ENCODE measurements around the gene TUSC7. TPM values are rescaled to one million over a fixed set of nuclear protein-coding genes. Genes with fewer than 3 reads are reported as not detected.

Gene TUSC7
- total RNA-seq, 1 experiment from 2014 or later, result not detected

GRCh38 chr3:116734243-116734642 lies 24.7 kb downstream of the TUSC7 start:
- Histone ChIP-seq H3K27ac (ENCODE audit: low read length) (no peak overlapping the region), H2AFZ (ENCODE audit: low read length) (no peak overlapping the region), H4K20me1 (ENCODE audit: low read length) (no peaks in the 10 kb centered on the region), H3K27me3 (ENCODE audit: low read length) (no peaks in the 10 kb centered on the region), H3K4me2 (ENCODE audit: low read length) (no peak overlapping the region), H3F3A (ENCODE audit: low read length, unreplicated experiment) (no peaks in the 10 kb centered on the region), H3K36me3 (ENCODE audit: low read depth, low read length) (no peaks in the 10 kb centered on the region), H3K9ac (ENCODE audit: low read length) (no peak overlapping the region), H3K4me3 (ENCODE audit: low read length) (no peak overlapping the region), H3K9me2 (replicated peaks; ENCODE audit: low read length) (no peaks in the 10 kb centered on the region), H3K4me1 (ENCODE audit: insufficient read depth, low read length) (no peaks in the 10 kb centered on the region), H3K9me3 (ENCODE audit: low read length) (0 out of 2 replicates have a peak, but pooled peaks cover 5% of the 10 kb centered on the region), H3K79me2 (ENCODE audit: low read length) (no peaks in the 10 kb centered on the region)
- DNase-seq, result no peak
- intact Hi-C loops (cut with micrococcal nuclease), result no loop called here
- no TSS peak for BruUV-seq (replicated peaks)
- no peak for TF ChIP-seq EZH2phosphoT487 (IDR thresholded peaks at IDR 0.05; ENCODE audit: borderline replicate concordance, low read length)
- TF ChIP-seq EZH2 (IDR thresholded peaks at IDR 0.05; ENCODE audit: low read length, unreplicated experiment), result no peak
- no peak for TF ChIP-seq CTCF (conservative IDR thresholded peaks at IDR 0.05; ENCODE audit: low read depth, low read length)
- no peak for ATAC-seq
- POLR2A ChIA-PET (ENCODE audit: unreplicated experiment), result no interaction called here
- CTCF ChIA-PET, result no interaction called here

- Histone ChIP-seq H3K36me3 (ENCODE audit: low read depth, low read length) (no peaks in the 10 kb centered on the region), H3K4me2 (ENCODE audit: low read length) (no peak overlapping the region), H3K4me1 (ENCODE audit: insufficient read depth, low read length) (no peaks in the 10 kb centered on the region), H2AFZ (ENCODE audit: low read length) (no peak overlapping the region), H4K20me1 (ENCODE audit: low read length) (no peaks in the 10 kb centered on the region), H3K4me3 (ENCODE audit: low read length) (no peak overlapping the region), H3K27ac (ENCODE audit: low read length) (no peak overlapping the region), H3K27me3 (ENCODE audit: low read length) (peaks cover 9% of the 10 kb centered on the region; the same call in 1 of the 2 replicates), H3F3A (ENCODE audit: low read length, unreplicated experiment) (no peaks in the 10 kb centered on the region), H3K9ac (ENCODE audit: low read length) (no peak overlapping the region), H3K9me2 (replicated peaks; ENCODE audit: low read length) (no peaks in the 10 kb centered on the region), H3K9me3 (ENCODE audit: low read length) (0 out of 2 replicates have a peak, but pooled peaks cover 5% of the 10 kb centered on the region), H3K79me2 (ENCODE audit: low read length) (no peaks in the 10 kb centered on the region)
- intact Hi-C loops (cut with micrococcal nuclease), result no loop called here
- ATAC-seq, result no peak
- BruUV-seq (replicated peaks), result no TSS peak
- ChIA-PET CTCF (no interaction called here), POLR2A (ENCODE audit: unreplicated experiment) (no interaction called here)
- no peak for DNase-seq
- TF ChIP-seq EZH2phosphoT487 (IDR thresholded peaks at IDR 0.05; ENCODE audit: borderline replicate concordance, low read length) (no peak), EZH2 (IDR thresholded peaks at IDR 0.05; ENCODE audit: low read length, unreplicated experiment) (no peak), CTCF (conservative IDR thresholded peaks at IDR 0.05; ENCODE audit: low read depth, low read length) (no peak)
Observed at GRCh38 chr3:116739678-116740077, 30.1 kb downstream of the TUSC7 start.

GRCh38 chr3:116740293-116740692 lies 30.7 kb downstream of the TUSC7 start:
- ATAC-seq (no peak), DNase-seq (no peak)
- H3K36me3 ChIP-seq (ENCODE audit: low read depth, low read length), result no peaks in the 10 kb centered on the region
- no peaks in the 10 kb centered on the region for H3K9me2 ChIP-seq (replicated peaks; ENCODE audit: low read length)
- no peak overlapping the region for H3K9ac ChIP-seq (ENCODE audit: low read length)
- no peaks in the 10 kb centered on the region for H3F3A ChIP-seq (ENCODE audit: low read length, unreplicated experiment)
- H3K4me2 ChIP-seq (ENCODE audit: low read length), result no peak overlapping the region
- CTCF ChIA-PET, result no interaction called here
- no peak overlapping the region for H2AFZ ChIP-seq (ENCODE audit: low read length)
- H3K27me3 ChIP-seq (ENCODE audit: low read length), result peaks cover 9% of the 10 kb centered on the region; the same call in 1 of the 2 replicates
- H3K4me3 ChIP-seq (ENCODE audit: low read length), result no peak overlapping the region
- POLR2A ChIA-PET (ENCODE audit: unreplicated experiment), result no interaction called here
- no peak overlapping the region for H3K27ac ChIP-seq (ENCODE audit: low read length)
- no peaks in the 10 kb centered on the region for H3K4me1 ChIP-seq (ENCODE audit: insufficient read depth, low read length)
- H3K79me2 ChIP-seq (ENCODE audit: low read length), result no peaks in the 10 kb centered on the region
- BruUV-seq (replicated peaks), result no TSS peak
- H3K9me3 ChIP-seq (ENCODE audit: low read length), result 0 out of 2 replicates have a peak, but pooled peaks cover 5% of the 10 kb centered on the region
- intact Hi-C loops (cut with micrococcal nuclease), result no loop called here
- H4K20me1 ChIP-seq (ENCODE audit: low read length), result no peaks in the 10 kb centered on the region
- no peak for TF ChIP-seq EZH2phosphoT487 (IDR thresholded peaks at IDR 0.05; ENCODE audit: borderline replicate concordance, low read length)
- TF ChIP-seq CTCF (conservative IDR thresholded peaks at IDR 0.05; ENCODE audit: low read depth, low read length), result no peak
- no peak for TF ChIP-seq EZH2 (IDR thresholded peaks at IDR 0.05; ENCODE audit: low read length, unreplicated experiment)
